Stimulated activated CD8-positive, alpha-beta memory T cell treated with anti-CD3 and anti-CD28 coated beads, Interleukin-2, amount 100 ng/mL, for 1 hour (primary cell): Measurements from ENCODE around the gene MARK4.

Experiments used
- DNase-seq, 2 donors: peaks; one replicate each; pipeline ENCODE4 v3.0.0-alpha.2; 2020; ENCODE audit warnings: low read depth in 2 of 2

MARK4 gene

DNA sequence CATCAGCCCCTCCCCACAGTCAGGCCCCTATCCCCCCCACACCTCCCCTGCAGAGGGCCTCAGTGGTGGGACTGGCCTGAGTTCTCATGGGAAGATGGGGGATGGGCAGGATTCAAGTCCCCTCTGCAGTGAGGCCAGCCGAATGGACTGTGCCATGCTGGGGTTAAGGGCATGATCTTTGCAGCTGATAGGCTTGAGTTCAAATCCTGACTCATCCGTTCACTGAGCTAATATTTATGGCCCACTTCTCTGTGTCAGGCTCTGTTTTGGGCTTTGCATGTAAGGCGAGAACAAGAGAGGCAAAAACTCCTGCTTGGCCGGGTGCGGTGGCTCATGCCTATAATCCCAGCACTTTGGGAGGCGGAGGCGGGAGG, 20.7 kb downstream of the MARK4 start:
- no peak for DNase-seq

DNA sequence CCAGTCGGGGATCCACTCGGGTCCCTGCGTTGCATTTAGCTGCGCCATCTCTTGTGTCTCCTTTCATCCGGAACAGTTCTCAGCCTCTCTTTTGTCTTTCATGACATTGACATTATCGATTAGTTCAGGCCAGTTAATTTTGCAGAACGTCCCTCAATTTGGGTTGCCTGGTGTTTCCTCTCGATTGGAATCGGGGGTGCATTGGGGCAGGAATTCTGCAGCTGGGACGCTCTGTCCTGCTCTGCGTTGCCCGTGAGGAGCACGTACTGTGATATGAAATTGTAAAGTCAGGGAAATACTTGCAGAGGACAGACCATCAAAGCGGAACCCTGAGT, 22.4 kb downstream of the MARK4 start:
- no peak for DNase-seq

DNA sequence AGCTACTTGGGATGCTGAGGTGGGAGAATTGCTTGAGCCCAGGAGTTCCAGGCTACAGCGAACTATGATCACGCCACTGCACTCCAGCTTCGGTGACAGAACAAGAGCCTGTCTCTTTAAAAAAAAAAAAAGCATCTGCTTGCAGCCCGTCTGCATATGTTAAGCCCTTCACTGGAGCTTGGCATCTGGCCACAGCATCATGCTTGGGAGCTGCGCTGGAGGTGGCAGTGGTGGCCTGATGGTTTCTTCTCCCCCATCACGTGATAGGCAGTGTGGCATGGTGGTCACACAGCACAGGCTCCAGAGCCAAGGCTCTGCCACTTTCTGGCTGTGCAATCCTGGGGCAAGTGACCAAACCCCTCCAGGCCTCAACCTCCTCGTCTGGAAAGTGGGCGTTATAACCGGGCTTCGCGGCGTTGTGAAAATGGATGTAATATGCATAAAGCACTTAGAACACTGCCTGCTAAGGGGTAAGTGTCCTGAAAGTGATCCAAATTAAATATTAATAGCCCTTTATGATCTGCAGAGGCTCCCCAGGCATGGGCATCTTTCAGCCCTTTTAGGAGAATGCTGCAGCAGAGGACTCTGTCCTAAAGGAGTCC, 24.4 kb downstream of the MARK4 start:
- no peak for DNase-seq

DNA sequence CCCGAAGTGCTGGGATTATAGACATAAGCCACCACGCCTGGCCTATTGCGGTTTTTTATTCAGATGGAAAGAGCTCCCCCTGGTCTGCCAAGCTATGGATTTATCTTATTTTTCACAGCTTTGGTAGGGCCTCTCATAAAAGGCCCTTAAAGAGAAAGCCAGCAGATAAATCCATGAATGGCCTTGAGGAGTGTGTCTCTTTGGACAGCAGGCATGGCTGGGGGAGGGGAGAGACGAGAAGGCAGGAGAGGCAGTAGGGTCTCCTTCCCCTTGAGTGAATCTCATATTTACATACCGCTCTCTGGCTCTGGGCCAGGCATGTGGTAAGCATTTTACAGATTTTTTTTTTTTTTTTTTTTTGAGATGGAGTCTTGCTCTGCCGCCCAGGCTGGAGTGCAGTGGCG, 25.2 kb downstream of the MARK4 start:
- DNase-seq: no peak

DNA sequence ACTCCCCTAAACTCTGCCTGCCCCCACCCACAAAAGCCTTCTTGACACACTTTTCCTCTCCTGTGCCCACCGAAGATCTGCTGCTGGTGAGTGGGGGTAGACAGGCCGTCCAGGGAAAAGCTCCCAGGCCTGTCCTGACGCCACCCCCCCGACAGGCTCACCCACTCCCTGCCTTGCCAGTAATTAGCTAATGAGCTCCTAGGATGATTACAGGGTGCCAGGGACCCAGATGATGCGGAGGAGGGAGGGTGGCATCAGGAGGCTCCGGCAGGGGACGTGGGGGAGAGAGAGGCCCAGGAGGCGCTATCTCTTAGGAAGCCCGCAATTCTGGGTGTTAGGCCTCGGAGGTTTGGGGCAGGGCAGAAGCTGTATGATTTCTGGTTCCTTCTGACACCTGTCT, 27.0 kb downstream of the MARK4 start:
- no peak for DNase-seq

DNA sequence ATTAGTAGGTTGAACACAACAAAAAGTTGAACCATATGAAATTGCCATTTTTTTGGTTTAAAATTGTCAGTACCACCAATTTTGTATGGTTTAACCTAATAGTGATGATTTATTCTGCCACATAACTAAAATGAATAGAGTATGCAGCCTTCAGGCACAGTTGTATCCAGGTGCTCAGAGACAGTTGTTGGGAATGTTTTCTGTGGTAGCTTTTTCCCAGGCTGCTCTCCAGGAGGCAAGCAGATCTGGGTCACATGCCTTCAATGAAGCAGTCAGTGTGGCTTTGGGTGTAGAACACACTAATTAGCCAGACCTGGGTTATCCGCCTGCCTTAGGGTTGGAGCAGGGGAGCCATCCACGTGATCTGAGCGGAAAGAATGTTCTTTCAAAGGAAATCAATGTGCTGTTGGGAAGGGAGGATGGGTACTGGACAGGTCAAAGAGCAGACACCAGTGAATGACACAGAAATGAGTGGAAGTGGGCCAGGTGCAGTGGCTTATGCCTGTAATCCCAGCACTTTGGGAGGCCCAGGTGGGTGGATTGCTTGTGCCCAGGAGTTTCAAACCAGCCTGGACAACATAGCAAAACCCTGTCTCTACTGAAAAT, 28.6 kb downstream of the MARK4 start:
- DNase-seq: no peak

DNA sequence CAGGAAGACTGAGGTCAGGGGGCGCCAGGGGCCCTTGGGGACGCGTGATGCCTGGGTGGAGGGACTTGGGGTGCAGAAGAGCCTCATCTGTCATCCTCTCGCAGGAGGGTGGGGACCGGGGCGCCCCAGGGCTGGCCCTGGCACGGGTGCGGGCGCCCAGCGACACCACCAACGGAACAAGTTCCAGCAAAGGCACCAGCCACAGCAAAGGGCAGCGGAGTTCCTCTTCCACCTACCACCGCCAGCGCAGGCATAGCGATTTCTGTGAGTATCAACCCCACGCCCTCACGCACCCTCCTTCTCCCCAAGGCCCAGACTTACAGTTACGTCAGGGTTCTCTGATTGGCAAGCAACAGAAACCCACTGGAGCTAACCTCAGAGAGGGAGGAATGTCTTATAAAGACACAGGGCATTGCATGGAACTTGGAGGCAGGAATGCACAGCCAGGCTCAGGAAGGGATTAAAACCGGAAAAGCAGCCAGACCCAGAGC, 29.4 kb downstream of the MARK4 start:
- no peak for DNase-seq

DNA sequence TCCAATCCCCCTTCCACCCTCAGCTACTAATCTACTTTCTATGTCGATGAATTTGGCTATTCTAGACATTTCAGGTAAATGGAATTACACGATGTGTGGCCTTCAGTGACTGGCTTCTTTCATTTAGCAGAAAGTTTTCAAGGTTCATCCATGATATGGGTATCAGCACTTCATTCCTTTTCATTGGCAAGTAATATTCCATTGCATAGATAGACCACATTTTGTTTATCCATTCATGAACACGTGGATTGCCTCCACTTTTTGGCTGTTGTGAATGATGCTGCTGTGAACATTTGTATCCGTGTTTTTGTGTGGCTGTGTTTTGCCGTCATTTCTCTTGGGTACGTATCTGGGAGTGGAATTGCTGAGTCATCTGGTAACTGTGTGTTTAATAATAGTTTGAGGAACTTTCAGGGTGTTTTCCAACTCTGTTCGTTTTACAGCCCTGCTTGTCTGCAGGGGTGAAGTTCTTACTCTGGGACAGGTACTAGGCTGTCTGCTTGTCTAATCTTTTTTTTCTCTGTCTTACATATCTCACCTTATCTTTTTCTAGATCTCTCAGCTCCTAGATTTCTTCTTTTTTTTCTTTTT, 32.5 kb downstream of the MARK4 start:
- DNase-seq: no peak

DNA sequence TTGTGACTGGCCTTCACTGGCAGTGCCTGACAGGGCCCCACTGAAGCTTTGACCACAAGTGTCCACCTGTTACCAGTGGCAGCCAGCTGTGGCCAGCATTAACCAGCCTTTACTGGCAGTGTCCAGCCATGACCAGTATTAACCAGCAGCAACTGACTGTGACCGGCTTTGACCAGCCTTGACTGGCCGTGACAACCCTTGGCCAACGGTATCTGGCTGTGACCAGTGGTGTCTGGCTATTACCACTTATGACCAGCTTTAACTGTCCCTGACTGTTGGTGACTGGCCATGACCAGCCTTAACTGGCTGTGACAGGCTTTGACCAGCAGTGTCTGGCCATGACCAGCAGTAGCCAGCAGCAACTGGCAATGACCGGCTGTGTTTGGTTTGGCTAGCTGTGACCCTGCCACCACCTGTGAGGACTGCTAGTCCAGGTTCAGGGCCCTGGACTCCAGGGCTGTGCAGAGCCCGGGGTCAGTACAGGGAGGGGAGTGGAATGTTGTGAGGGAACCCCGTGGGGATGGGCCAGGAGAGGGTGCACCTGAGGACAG, 39.4 kb downstream of the MARK4 start:
- DNase-seq: no peak

DNA sequence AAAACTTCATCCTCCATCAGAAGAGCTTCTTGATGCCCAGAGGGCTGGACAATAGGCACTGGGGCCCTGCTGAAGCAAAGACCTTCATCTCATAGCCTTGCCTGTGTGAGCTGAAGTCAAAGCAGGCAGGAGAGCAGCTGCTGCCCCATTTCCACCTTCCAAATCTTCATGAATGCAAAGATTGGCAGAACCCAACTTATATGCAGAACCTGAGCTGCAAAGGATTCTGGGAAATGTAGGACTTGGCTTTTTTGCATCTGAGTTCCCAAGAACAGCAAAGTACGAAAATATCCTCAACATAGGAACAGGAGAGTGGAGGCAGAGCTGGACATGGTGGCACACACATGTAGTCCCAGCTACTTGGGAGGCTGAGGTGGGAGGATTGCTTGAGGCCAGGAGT, 40.8 kb downstream of the MARK4 start:
- no peak for DNase-seq

DNA sequence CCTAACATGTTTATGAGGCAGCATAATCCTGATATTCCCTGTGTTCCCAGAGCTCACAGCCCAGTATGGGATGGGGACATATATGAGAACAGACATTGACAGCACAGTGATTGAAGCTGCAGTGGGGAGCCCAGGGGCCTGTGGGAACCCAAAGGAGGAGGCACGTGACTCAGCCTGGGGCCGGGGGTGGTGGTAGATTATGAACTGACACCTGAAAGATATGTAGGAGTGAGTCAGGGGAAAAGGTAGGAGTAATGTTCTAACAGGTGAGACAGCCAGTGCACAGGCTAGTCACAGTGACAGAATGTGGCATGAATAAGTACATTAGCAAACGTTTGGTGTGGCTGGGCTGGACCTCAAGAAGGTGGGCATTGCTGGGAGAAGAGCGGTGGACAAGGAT, 42.6 kb downstream of the MARK4 start:
- no peak for DNase-seq

DNA sequence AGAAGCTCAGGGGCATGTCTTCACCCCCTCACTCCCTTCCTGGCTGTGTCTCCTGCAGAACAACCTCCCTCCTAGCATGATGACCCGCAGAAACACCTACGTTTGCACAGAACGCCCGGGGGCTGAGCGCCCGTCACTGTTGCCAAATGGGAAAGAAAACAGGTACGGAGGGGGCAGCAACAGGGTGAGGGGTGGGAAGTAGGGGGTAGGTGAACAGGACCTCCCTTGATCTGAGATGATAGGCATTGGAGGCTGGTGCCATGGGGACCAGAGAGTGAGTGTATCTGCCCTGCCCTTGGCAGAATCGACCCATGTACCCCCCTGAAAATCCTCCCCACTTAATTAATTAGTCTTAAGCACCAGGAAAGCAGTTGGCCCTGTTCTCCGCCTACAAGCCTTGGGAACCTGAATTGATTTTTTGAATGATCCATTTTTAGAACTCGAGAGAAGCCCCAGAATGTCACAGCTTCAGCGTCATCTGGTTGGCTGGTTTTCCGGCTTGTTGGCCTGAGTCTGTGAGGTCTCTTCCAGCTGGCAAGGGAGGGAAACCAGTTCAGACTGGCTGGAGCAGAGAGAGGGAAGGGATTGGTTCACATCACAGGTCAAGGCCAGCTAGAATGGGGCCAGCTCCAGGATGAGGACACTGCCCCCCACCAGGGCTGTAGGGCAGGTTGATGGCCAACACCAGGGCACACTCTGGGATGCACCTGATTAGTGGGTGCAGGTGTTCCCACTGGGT, 43.4 kb downstream of the MARK4 start:
- no peak for DNase-seq

DNA sequence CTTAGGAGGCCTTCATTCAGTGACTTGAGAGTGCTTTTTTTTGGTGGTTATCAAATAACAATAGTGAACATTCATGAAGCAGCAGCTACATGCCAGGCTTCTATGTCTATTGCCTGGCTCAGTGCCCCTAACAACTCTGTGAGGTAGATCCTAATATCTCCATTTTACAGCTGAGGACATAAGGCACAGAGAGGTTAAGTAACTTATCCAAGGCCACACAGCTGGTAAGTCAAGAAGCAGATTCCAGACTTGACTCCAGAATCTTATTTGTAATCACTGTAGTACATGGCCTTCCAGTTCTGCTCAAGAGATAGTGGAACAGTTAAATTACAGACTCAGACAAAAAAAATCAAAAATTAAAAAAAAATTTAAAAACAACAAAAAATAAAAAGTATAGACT, 44.8 kb downstream of the MARK4 start:
- DNase-seq: no peak

DNA sequence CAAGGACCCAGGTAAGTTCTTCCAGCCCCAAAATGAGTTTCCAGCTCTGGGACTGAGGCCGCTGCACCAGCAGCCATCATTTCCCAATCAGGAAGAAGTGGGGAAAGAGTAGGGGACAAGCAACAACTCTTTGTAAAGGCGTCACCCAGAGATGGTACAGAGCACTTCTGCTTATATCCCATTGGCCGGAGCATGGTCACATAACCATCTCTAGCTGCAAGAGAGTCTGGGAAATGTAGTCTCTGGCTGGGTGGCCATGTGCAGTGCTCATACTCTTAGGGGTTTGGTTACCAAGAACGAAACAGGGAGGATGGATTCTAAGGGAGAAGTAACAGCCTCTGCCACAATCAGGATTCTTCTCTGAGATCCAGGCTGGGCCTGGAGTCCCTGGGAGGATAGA, 45.3 kb downstream of the MARK4 start:
- no peak for DNase-seq

DNA sequence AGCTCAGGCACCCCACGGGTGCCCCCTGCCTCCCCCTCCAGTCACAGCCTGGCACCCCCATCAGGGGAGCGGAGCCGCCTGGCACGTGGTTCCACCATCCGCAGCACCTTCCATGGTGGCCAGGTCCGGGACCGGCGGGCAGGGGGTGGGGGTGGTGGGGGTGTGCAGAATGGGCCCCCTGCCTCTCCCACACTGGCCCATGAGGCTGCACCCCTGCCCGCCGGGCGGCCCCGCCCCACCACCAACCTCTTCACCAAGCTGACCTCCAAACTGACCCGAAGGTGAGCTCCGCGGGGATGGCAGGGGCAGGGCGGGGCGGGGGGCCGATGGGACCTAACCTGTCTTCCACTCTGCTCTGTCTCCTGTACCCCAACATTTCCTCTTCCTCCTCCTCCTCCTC, 46.6 kb downstream of the MARK4 start:
- DNase-seq: no peak

DNA sequence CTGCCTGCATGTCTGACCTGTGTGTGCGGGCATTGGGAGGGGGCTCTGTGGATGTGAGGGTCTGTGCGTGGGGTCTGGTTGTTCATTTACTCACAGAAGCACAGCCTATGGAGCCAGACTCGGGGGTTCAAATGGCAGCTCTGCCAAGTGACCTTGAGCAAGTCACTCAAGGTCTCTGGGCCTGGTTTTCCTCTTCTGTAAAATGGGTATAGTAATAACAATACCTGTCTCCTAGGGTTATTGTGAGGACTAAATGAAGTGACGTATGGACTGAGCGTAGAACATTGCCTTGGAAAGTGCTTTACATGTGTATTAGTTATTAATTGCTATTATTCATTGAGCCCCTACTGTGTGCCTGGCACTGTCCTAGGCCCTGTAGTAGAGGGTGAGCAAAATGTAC, 47.2 kb downstream of the MARK4 start:
- DNase-seq: no peak

DNA sequence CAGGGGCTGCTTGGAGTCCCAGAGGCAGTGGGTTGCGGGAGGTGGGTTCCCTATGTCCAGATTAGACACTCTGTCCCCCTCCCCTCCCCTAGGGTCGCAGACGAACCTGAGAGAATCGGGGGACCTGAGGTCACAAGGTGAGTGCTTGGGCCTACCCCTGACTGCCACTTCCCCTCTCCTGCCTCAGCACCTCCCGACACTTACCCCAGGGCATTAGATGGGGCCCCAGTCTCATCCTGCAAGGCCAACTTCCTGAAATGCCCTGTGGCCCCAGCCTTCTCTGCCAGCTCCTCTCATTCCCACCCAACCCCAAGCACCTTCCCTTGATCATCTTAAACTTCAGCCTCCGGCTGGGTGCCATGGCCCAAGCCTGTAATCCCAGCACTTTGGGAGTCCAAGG, 48.6 kb downstream of the MARK4 start:
- DNase-seq: no peak

DNA sequence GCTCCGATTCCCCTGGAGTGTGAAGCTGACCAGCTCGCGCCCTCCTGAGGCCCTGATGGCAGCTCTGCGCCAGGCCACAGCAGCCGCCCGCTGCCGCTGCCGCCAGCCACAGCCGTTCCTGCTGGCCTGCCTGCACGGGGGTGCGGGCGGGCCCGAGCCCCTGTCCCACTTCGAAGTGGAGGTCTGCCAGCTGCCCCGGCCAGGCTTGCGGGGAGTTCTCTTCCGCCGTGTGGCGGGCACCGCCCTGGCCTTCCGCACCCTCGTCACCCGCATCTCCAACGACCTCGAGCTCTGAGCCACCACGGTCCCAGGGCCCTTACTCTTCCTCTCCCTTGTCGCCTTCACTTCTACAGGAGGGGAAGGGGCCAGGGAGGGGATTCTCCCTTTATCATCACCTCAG, 51.3 kb downstream of the MARK4 start:
- no peak for DNase-seq

DNA sequence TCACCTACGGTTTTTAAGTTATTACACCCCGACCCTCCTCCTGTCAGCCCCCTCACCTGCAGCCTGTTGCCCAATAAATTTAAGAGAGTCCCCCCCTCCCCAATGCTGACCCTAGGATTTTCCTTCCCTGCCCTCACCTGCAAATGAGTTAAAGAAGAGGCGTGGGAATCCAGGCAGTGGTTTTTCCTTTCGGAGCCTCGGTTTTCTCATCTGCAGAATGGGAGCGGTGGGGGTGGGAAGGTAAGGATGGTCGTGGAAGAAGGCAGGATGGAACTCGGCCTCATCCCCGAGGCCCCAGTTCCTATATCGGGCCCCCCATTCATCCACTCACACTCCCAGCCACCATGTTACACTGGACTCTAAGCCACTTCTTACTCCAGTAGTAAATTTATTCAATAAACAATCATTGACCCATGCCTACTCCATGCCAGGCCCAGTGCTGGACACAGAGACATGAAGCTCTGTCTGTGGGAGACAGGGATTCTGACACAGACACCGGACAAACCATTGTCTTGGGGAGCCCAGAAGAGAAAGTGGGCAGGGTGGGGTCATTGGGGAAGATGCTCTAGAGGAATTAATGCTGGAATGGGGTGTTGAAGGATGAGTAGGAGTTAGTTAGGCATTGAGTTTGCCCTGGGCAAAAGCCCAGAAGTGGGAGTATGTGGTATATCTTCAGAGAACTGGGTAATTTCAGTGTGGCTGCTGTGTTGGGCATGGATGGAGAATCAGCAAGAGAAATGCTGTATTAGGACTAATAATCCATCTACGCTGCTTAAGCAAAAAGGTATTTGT, 52.4 kb downstream of the MARK4 start:
- DNase-seq: no peak

DNA sequence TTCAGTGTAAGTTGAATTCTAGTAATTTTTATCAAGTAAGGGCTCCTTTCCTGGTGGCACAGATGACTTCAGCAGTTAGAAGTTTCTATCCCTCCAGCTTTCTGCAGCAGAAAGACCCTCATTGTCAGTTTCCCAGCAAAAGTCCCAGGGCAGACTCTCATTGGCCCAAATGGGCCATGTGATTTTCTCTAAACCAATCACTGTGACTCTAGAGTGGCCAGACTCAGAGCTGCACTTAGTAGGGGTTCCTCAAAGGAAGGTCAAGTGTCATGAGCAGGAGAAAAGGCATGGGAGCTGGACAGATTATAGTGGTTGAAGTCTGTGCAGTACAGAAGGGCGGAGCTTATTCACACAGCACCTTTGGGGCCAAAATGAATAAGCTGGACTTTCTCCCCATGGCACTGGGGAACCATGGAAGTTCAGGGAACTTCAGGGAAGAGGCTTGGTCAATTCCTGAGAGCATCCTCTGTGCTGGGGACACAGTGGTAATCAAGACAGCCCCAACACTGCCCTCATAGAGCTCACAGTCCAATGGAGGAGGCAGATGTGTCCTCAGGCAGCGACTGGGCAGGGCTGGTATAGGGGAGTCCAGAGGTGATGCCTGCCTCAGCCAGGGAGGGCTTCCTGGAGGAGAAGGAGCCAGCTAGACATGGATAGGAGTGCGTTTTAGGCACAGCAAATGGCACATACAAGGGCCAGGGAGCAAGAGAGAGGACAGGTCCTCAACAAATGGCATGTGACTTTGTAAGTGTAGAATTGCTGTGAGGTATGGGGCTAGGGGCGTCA, 53.3 kb downstream of the MARK4 start:
- DNase-seq: no peak

DNA sequence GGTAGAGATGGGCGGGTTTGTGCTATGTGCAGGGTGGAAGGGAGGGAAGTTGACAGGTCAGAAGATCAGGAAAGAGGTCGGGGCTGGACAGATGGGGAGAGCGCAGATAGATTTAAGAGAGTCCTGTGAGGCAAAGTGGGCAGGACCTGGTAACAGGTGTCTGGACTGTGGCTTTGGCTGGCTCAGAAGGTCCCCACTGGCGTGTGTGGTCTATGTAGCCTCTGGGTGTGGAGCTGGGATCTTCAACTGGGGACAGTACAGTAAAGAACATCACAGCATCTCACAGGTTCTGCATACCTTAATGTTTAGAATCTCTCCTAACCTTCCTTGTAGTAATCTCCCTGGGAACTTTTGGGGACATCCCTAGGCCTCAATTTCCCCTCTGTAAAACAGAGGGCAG, 53.9 kb downstream of the MARK4 start:
- DNase-seq: no peak
